Gastroesophageal sphincter (tissue), 4 donors: ENCODE data around the gene DDX19B. TPM values are rescaled to one million over a fixed set of nuclear protein-coding genes. Genes with fewer than 3 reads are reported as not detected.
"Not testable (repeated sequence)": the region's sequence is repeated elsewhere in the genome, so short reads cannot be mapped to it uniquely, and the experiment has no call there.

Experiments
- ATAC-seq: fragments of 150-250 bp; one replicate; pipeline ENCODE4 v1.9.1; 2016; ENCODE audit warnings: mild to moderate bottlenecking, moderate library complexity
- H3K27ac ChIP-seq, 4 donors: fragments of 200-600 bp; sonication (generic) in 3 of 4; 1 replicate in 3 of 4; 2 replicates in 1 of 4; pipeline ENCODE4 v1.5.1; 2016 to 2019
- H3K27me3 ChIP-seq: fragments of 200-600 bp; sonication (generic); one replicate; pipeline ENCODE4 v1.5.1; 2019
- H3K36me3 ChIP-seq, 2 donors: fragments of 200-600 bp; sonication (generic); one replicate each; pipeline ENCODE4 v1.5.1; 2019; ENCODE audit warnings: control low read depth in 1 of 2
- H3K4me1 ChIP-seq, 3 donors: fragments of 200-600 bp; sonication (generic); 1 replicate in 2 of 3; 2 replicates in 1 of 3; pipeline ENCODE4 v1.5.1; 2016 to 2019; ENCODE audit warnings: control low read depth in 2 of 3
- H3K4me3 ChIP-seq, 2 donors: fragments of 200-600 bp; sonication (generic); one replicate each; pipeline ENCODE4 v1.5.1; 2019; ENCODE audit warnings: mild to moderate bottlenecking in 1 of 2, moderate library complexity in 1 of 2
- H3K9me3 ChIP-seq, 3 donors: fragments of 200-600 bp; sonication (generic); one replicate each; pipeline ENCODE4 v1.5.1; 2017 to 2019; ENCODE audit warnings: control low read depth in 2 of 3
- EP300 ChIP-seq: sonication (generic); formaldehyde crosslinking; IDR thresholded peaks from one replicate; pipeline ENCODE4 v1.6.1; 2017; ENCODE audit warnings: antibody characterized with exemption, mild to moderate bottlenecking
- POLR2A ChIP-seq, 2 donors: fragments of 450-650 bp; IDR thresholded peaks; one replicate each; pipeline ENCODE4 v1.6.1; 2017; ENCODE audit warnings: antibody characterized with exemption in 2 of 2, mild to moderate bottlenecking in 2 of 2, moderate library complexity in 1 of 2
- POLR2AphosphoS5 ChIP-seq: sonication (generic); formaldehyde crosslinking; IDR thresholded peaks from one replicate; pipeline ENCODE4 v1.6.1; 2017; ENCODE audit warnings: antibody characterized with exemption
- WGBS, 2 donors: methylation state at CpG; one replicate each; pipeline ENCODE4 v1.1.5; 2018; ENCODE audit warnings: low coverage in 1 of 2; 5-methylcytosine and 5-hydroxymethylcytosine counted together
- total RNA-seq, 4 donors: library from RNA; depleted of rRNA; stranded (reverse); fragments of >200 nt; gene quantifications; one replicate each; pipeline ENCODE4 v1.1.0, GENCODE V29; 2016
- TF ChIP-seq, protein P1 (sequence below), 4 experiments: fragments of 200-600 bp in 2 of 4; fragments of 450-650 bp in 2 of 4; sonication (generic) in 1 of 4; IDR thresholded peaks; one replicate each; pipeline ENCODE4 v1.5.1; 2017 to 2019; ENCODE audit warnings: antibody characterized with exemption in 4 of 4, mild to moderate bottlenecking in 2 of 4, moderate library complexity in 2 of 4

Gene DDX19B
- total RNA-seq, 4 donors from 2014 or later = 25.4 to 44.0 (median 30.4) TPM

DNA sequence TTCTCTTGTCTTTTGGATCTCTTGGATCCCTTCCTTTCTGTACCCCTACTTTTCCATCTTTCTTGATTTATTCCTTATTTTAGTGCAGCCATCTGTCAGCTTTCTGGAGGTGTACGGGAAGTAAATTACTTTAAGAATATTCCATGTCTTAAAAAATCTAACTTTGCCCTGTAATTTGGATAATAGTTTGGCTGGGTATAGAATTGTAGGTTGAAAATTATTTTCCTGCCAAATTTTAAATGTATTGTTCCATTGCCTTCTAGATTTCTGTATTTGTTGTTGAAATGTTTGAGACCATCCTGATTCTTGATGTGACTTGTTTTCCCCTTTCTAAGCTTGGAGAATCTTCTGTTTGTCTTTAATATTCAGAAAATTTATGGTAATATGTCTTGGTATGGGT lies 2.1 kb downstream of the DDX19B start:
- H3K36me3 ChIP-seq = peaks cover 0 to 19% of the 10 kb centered on the region in 2 donors
- H3K4me3 ChIP-seq = no peak overlapping the region
- no peak overlapping the region for H3K27ac ChIP-seq
- TF ChIP-seq, protein P1, sequence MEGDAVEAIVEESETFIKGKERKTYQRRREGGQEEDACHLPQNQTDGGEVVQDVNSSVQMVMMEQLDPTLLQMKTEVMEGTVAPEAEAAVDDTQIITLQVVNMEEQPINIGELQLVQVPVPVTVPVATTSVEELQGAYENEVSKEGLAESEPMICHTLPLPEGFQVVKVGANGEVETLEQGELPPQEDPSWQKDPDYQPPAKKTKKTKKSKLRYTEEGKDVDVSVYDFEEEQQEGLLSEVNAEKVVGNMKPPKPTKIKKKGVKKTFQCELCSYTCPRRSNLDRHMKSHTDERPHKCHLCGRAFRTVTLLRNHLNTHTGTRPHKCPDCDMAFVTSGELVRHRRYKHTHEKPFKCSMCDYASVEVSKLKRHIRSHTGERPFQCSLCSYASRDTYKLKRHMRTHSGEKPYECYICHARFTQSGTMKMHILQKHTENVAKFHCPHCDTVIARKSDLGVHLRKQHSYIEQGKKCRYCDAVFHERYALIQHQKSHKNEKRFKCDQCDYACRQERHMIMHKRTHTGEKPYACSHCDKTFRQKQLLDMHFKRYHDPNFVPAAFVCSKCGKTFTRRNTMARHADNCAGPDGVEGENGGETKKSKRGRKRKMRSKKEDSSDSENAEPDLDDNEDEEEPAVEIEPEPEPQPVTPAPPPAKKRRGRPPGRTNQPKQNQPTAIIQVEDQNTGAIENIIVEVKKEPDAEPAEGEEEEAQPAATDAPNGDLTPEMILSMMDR (IDR thresholded peaks at IDR 0.05) = no peak
- TF ChIP-seq POLR2A (IDR thresholded peaks at IDR 0.05) (no peak), EP300 (no peak)
- no peaks in the 10 kb centered on the region for H3K27me3 ChIP-seq
- WGBS, 2 donors = 80 to 92% methylated on average over 1 of the region's 1 CpG
- ATAC-seq = no peak
- H3K4me1 ChIP-seq = peaks cover 0 to 27% (median 0%) of the 10 kb centered on the region in 3 donors
- peaks cover 0 to 15% (median 0%) of the 10 kb centered on the region in 3 donors for H3K9me3 ChIP-seq

DNA sequence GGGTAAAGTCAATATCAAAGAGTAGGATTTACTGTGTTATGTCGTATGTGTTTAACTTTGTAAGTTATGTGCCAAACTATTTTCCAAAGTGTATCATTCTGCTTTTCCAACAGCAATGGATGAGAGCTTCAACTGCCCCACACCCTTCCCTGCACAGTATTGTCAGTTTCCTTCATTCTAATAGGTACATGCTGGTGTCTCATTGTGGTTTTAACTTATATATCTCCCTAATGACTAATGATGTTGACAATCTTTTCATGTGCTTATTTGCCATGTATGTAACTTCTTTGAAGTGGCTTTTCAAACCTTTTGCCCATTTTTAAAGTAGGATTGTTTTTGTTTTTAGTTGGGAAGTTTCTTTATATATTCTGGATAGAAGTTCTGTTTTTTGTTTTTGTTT lies 3.8 kb downstream of the DDX19B start:
- H3K27me3 ChIP-seq = no peaks in the 10 kb centered on the region
- 33 to 60% methylated on average over 1 of the region's 1 CpG for WGBS, 2 donors
- H3K4me3 ChIP-seq = no peak overlapping the region
- peaks cover 0 to 15% (median 0%) of the 10 kb centered on the region in 3 donors for H3K9me3 ChIP-seq
- H3K27ac ChIP-seq = no peak overlapping the region
- H3K4me1 ChIP-seq = peaks cover 0 to 27% (median 0%) of the 10 kb centered on the region in 3 donors
- no peak for TF ChIP-seq POLR2A (IDR thresholded peaks at IDR 0.05)
- TF ChIP-seq, protein P1 (IDR thresholded peaks at IDR 0.05) = no peak
- no peak for TF ChIP-seq EP300
- no peak for TF ChIP-seq POLR2AphosphoS5
- peaks cover 0 to 19% of the 10 kb centered on the region in 2 donors for H3K36me3 ChIP-seq
- ATAC-seq = no peak

DNA sequence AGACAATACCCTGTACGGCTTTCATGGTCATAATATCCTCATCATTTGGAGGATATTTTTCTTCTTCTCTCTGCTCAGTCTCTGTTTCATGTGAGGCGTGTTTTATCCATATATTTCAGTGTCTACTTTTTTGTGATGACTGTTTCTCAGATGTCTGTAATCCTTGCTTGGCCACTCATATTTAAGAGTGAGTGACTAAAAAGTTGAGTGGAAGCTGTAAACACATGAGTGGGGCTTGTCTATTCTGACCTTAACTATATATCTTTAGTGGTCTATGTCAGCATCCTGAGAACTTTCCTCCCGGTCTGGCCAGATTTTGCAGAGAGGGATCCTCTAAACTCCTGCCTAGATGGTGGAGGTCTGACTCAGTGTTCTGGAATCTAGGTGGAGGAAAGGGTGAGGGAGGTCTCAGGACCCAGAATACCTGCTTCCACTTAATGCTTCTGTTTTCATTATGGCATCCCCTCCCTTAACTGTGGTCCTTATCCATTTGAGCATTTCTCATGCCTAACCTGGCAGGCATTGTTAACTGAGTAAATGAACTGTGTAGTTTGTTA lies 6.0 kb downstream of the DDX19B start:
- Histone ChIP-seq H3K9me3 (peaks cover 0 to 15% (median 0%) of the 10 kb centered on the region in 3 donors), H3K27me3 (no peaks in the 10 kb centered on the region), H3K27ac (no peak overlapping the region), H3K4me1 (peaks cover 0 to 14% (median 0%) of the 10 kb centered on the region in 3 donors), H3K36me3 (peaks cover 0 to 19% of the 10 kb centered on the region in 2 donors), H3K4me3 (no peak overlapping the region)
- WGBS, 2 donors = 34 to 59% methylated on average over 2 to 3 of the region's 3 CpGs
- no peak for ATAC-seq
- TF ChIP-seq EP300 (no peak), POLR2A (IDR thresholded peaks at IDR 0.05) (no peak), POLR2AphosphoS5 (no peak)
- TF ChIP-seq, protein P1 (IDR thresholded peaks at IDR 0.05) = no peak

DNA sequence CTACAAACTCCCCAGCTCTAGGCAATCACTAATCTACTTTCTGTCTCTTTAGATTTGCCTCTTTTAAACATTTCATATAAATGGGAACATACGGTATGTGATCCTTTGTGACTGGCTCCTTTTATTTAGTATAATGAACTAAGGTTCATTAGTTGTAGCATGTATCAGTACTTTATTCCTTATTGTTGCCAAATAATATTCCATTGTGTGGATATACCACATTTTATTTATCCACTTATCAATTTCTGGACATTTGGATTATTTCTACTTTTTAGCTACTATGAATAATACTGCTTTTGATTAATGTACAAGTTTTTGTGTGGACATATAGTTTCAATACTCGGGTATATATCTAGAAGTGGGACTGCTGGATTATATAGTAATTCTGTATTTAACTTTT lies 7.9 kb downstream of the DDX19B start:
- no peaks in the 10 kb centered on the region for H3K27me3 ChIP-seq
- H3K4me3 ChIP-seq = no peak overlapping the region
- peaks cover 0 to 8% (median 0%) of the 10 kb centered on the region in 3 donors for H3K4me1 ChIP-seq
- no peak for TF ChIP-seq POLR2A (IDR thresholded peaks at IDR 0.05)
- TF ChIP-seq, protein P1 (IDR thresholded peaks at IDR 0.05) = no peak
- no peak for TF ChIP-seq EP300
- TF ChIP-seq POLR2AphosphoS5 = no peak
- peaks cover 0 to 2% (median 0%) of the 10 kb centered on the region in 3 donors for H3K9me3 ChIP-seq
- H3K36me3 ChIP-seq = peaks cover 0 to 17% of the 10 kb centered on the region in 2 donors
- WGBS, 2 donors = 69 to 88% methylated on average over 1 to 2 of the region's 2 CpGs
- ATAC-seq = no peak
- H3K27ac ChIP-seq = no peak overlapping the region

DNA sequence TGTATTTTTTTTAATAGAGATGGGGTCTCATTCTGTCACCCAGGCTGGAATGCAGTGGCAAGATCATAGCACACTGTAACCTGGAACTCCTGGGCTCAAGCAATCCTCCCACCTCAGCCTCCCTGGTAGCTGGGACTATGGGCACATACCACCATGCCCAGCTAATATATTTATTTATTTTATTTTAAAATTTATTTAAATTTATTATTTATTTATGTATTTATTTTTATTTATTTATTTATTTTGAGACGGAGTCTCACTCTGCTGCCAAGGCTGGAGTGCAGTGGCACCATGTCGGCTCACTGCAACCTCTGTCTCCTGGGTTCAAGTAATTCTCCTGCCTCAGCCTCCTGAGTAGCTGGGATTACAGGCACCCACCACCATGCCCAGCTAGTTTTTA lies 8.7 kb downstream of the DDX19B start:
- H3K4me1 ChIP-seq, H3K27ac ChIP-seq, H3K4me3 ChIP-seq, H3K27me3 ChIP-seq, H3K9me3 ChIP-seq, ATAC-seq: not testable (repeated sequence)
- 93 to 94% methylated on average over 2 of the region's 2 CpGs for WGBS, 2 donors
- peaks cover 0 to 19% of the 10 kb centered on the region in 2 donors for H3K36me3 ChIP-seq
